ENCODE data around the gene CHD6. TPM values are rescaled to one million over a fixed set of nuclear protein-coding genes. Genes with fewer than 3 reads are reported as not detected.

Gene CHD6
- total and polyA plus RNA-seq, 2 experiments from 2014 or later, result 12.6 to 24.9 TPM

DNA sequence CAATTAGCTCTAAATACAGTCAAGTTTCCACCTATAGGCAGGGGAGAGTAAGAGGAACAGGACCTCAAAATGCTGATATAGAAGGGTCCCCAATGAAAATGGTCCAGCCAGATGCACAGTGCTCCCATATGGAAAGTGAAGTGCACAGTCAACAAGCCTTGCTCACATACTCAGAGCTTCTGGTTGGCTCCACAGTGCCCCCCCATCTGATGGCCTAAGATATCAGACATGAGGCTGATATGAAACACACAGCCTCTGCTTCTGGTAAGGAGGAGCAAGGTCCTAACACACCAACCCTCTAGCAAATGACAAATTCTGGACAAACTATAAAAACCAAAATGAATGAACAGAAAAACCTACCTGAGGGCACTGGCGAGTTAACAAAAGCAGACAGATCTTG is 140.2 kb downstream of the CHD6 start:
- 85 to 88% methylated on average over 1 of the region's 1 CpG for WGBS, 2 experiments (ENCODE audit: low coverage in 1 of 2, low lambda C conversion rate in 2 of 2, missing lambda C conversion rate in 2 of 2)
- Histone ChIP-seq H3K4me1 (ENCODE audit: insufficient read depth) (peaks cover 35% of the 10 kb centered on the region), H3K36me3 (ENCODE audit: low read depth) (no peaks in the 10 kb centered on the region), H2AFZ (no peak overlapping the region), H3K27me3 (replicated peaks; ENCODE audit: insufficient read depth) (no peaks in the 10 kb centered on the region), H3K9ac (no peak overlapping the region), H3K4me2 (ENCODE audit: unreplicated experiment) (no peak overlapping the region), H3K4me3 (no peak overlapping the region), H3K9me3 (ENCODE audit: low read depth) (no peaks in the 10 kb centered on the region), H3K9me2 (ENCODE audit: insufficient read depth) (no peaks in the 10 kb centered on the region), H3K27ac (no peak overlapping the region), H3F3A (ENCODE audit: insufficient read depth) (peaks cover 13% of the 10 kb centered on the region), H4K20me1 (ENCODE audit: insufficient read depth) (no peaks in the 10 kb centered on the region), H3K79me2 (ENCODE audit: insufficient read depth) (no peaks in the 10 kb centered on the region)
- TF ChIP-seq EZH2phosphoT487 (IDR thresholded peaks at IDR 0.05; ENCODE audit: insufficient read depth, low read depth) (no peak), EZH2 (IDR thresholded peaks at IDR 0.05; ENCODE audit: insufficient read depth, poor library complexity, severe bottlenecking) (no peak)
- no peak for DNase-seq
- in situ Hi-C loops (cut with MboI), result no loop called here

DNA sequence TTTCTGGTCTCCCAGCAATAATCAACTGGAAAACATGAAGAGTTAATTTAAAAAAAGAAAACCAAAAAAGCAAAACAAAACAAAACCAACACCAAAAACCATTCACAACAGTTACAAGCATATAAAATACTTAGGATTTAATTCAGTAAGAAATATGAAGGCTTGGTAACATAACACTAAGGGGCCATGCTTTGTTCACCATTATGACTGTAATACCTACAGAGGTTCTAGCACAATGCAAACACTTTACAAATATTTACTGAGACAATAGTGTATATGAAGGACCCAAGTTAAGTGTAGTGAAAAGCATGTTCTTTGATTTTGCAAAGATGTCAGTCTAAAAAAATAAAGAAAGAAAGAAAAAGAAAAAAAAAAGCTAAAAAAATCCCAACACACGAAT is 141.7 kb downstream of the CHD6 start:
- Histone ChIP-seq H3K27ac (no peak overlapping the region), H3K4me2 (ENCODE audit: unreplicated experiment) (peak overlapping the region; percentile 43)
- DNase-seq, result no peak

DNA sequence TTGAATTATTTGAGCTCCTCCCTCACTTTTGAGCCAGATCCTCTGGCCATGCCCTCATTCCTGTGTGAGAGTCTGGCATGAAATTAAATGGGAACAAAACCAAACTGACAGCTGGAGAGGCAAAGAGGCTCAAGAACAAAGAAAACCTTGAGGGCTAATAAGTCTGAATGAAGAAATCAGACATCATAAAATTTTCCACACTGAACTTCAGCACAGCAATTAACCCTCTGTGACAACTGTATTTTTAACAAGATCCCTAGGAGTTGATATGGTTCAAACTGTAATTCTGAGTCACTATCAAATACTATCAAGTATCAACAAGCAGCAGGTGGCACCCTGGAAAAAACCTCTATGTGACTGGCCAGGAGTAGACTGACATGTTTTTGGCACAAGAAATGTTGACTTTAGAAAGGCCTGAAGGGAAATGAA is 142.2 kb downstream of the CHD6 start:
- Histone ChIP-seq H3K36me3 (ENCODE audit: low read depth) (0 out of 2 replicates have a peak, but pooled peaks cover 3% of the 10 kb centered on the region), H3K4me1 (ENCODE audit: insufficient read depth) (peaks cover 20% of the 10 kb centered on the region), H3K9me3 (ENCODE audit: low read depth) (no peaks in the 10 kb centered on the region), H3K27me3 (replicated peaks; ENCODE audit: insufficient read depth) (no peaks in the 10 kb centered on the region), H3K4me2 (ENCODE audit: unreplicated experiment) (peak overlapping the region; percentile 43), H4K20me1 (ENCODE audit: insufficient read depth) (no peaks in the 10 kb centered on the region), H3K4me3 (no peak overlapping the region), H3K9me2 (ENCODE audit: insufficient read depth) (no peaks in the 10 kb centered on the region), H2AFZ (no peak overlapping the region), H3K27ac (no peak overlapping the region), H3F3A (ENCODE audit: insufficient read depth) (no peaks in the 10 kb centered on the region), H3K79me2 (ENCODE audit: insufficient read depth) (no peaks in the 10 kb centered on the region), H3K9ac (no peak overlapping the region)
- DNase-seq, result peak; percentile 67
- in situ Hi-C loops (cut with MboI), result no loop called here
- TF ChIP-seq EZH2phosphoT487 (IDR thresholded peaks at IDR 0.05; ENCODE audit: insufficient read depth, low read depth) (no peak), EZH2 (IDR thresholded peaks at IDR 0.05; ENCODE audit: insufficient read depth, poor library complexity, severe bottlenecking) (no peak)

More for the DNA sequence above, 141.7 kb downstream of the CHD6 start:
- no peaks in the 10 kb centered on the region for H4K20me1 ChIP-seq (ENCODE audit: insufficient read depth)
- in situ Hi-C loops (cut with MboI), result no loop called here
- no peak overlapping the region for H3K4me3 ChIP-seq
- H3K36me3 ChIP-seq (ENCODE audit: low read depth), result no peaks in the 10 kb centered on the region
- no peaks in the 10 kb centered on the region for H3F3A ChIP-seq (ENCODE audit: insufficient read depth)
- H3K4me1 ChIP-seq (ENCODE audit: insufficient read depth), result peaks cover 20% of the 10 kb centered on the region
- no peaks in the 10 kb centered on the region for H3K27me3 ChIP-seq (replicated peaks; ENCODE audit: insufficient read depth)
- H3K9ac ChIP-seq, result no peak overlapping the region
- H3K79me2 ChIP-seq (ENCODE audit: insufficient read depth), result no peaks in the 10 kb centered on the region
- no peak overlapping the region for H2AFZ ChIP-seq
- H3K9me3 ChIP-seq (ENCODE audit: low read depth), result no peaks in the 10 kb centered on the region
- no peaks in the 10 kb centered on the region for H3K9me2 ChIP-seq (ENCODE audit: insufficient read depth)
- WGBS, 2 experiments (ENCODE audit: low coverage in 1 of 2, low lambda C conversion rate in 2 of 2, missing lambda C conversion rate in 2 of 2), result 96 to 100% methylated on average over 1 of the region's 1 CpG
- TF ChIP-seq EZH2 (IDR thresholded peaks at IDR 0.05; ENCODE audit: insufficient read depth, poor library complexity, severe bottlenecking) (no peak), EZH2phosphoT487 (IDR thresholded peaks at IDR 0.05; ENCODE audit: insufficient read depth, low read depth) (no peak)

DNA sequence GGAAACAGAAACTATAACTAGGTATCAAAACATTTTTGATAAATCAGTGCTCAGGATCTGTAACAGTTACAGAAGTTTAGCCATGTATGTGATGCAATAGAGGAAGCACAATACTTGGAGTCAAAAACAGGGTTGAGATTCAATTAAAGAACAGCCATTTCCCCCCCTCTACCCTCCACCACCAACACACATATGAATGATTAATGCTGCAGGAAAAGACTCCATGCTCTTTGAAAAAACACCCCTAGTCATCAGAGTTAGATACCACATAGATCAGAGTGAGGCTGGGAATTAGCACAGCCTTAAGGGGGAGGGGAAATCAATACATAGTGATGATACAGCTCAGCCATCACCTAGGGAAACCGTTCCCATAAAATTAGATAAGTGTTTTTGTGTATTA is 142.7 kb downstream of the CHD6 start:
- H3K27me3 ChIP-seq (replicated peaks; ENCODE audit: insufficient read depth), result no peaks in the 10 kb centered on the region
- in situ Hi-C loops (cut with MboI), result no loop called here
- 8 to 10% methylated on average over 1 of the region's 1 CpG for WGBS, 2 experiments (ENCODE audit: low coverage in 1 of 2, low lambda C conversion rate in 2 of 2, missing lambda C conversion rate in 2 of 2)
- H3K4me2 ChIP-seq (ENCODE audit: unreplicated experiment), result peak overlapping the region; percentile 43
- H3K79me2 ChIP-seq (ENCODE audit: insufficient read depth), result no peaks in the 10 kb centered on the region
- H3K4me3 ChIP-seq, result no peak overlapping the region
- H3K36me3 ChIP-seq (ENCODE audit: low read depth), result peaks cover 3% of the 10 kb centered on the region; the same call in 1 of the 2 replicates
- peak; percentile 21 for DNase-seq
- no peak overlapping the region for H2AFZ ChIP-seq
- no peaks in the 10 kb centered on the region for H3K9me3 ChIP-seq (ENCODE audit: low read depth)
- no peaks in the 10 kb centered on the region for H3F3A ChIP-seq (ENCODE audit: insufficient read depth)
- no peaks in the 10 kb centered on the region for H3K9me2 ChIP-seq (ENCODE audit: insufficient read depth)
- H3K4me1 ChIP-seq (ENCODE audit: insufficient read depth), result peaks cover 20% of the 10 kb centered on the region
- H3K27ac ChIP-seq, result no peak overlapping the region; the same call in 1 of the 2 replicates
- no peak overlapping the region for H3K9ac ChIP-seq
- no peaks in the 10 kb centered on the region for H4K20me1 ChIP-seq (ENCODE audit: insufficient read depth)
- no peak for TF ChIP-seq EZH2 (IDR thresholded peaks at IDR 0.05; ENCODE audit: insufficient read depth, poor library complexity, severe bottlenecking)
- TF ChIP-seq EZH2phosphoT487 (IDR thresholded peaks at IDR 0.05; ENCODE audit: insufficient read depth, low read depth), result no peak
